Choroid plexus epithelial cell (primary cell): ENCODE results near the gene NCR2.

ENCODE experiments used
- DNase-seq: peaks from one replicate; pipeline ENCODE4 v3.0.0-alpha.2; 2010; ENCODE audit warnings: low read depth
- H3K4me3 ChIP-seq: 2 replicates; pipeline ENCODE4 v1.5.1; 2011; ENCODE audit warnings: low read depth, mild to moderate bottlenecking, control low read depth, low read length, moderate library complexity
- TF ChIP-seq, protein P1 (sequence below): conservative IDR thresholded peaks from 2 replicates; pipeline ENCODE4 v1.5.1; 2011; ENCODE audit warnings: low read depth, mild to moderate bottlenecking, control low read depth, inconsistent platforms, low read length, moderate library complexity

Gene NCR2

DNA sequence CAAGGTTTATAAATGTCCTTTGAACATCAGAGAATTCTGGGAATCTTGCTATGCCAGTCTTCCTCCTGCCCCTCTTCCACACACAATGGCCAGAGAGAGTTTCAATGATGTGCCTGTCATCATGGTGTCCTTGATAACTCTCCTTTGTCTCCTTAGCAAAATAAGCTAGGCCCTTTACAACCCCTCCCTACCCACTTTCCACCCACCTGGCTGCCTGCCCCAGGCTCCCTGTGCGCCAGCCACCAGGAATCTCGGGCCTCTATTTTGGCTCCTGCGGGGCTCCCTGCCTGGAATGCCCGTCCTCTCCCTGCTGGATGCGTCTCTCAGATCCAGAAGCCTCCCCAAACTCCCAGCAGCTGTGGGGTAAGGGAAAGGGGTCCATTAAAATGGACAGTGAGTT is 60.9 kb downstream of the NCR2 start:
- TF ChIP-seq, protein P1, sequence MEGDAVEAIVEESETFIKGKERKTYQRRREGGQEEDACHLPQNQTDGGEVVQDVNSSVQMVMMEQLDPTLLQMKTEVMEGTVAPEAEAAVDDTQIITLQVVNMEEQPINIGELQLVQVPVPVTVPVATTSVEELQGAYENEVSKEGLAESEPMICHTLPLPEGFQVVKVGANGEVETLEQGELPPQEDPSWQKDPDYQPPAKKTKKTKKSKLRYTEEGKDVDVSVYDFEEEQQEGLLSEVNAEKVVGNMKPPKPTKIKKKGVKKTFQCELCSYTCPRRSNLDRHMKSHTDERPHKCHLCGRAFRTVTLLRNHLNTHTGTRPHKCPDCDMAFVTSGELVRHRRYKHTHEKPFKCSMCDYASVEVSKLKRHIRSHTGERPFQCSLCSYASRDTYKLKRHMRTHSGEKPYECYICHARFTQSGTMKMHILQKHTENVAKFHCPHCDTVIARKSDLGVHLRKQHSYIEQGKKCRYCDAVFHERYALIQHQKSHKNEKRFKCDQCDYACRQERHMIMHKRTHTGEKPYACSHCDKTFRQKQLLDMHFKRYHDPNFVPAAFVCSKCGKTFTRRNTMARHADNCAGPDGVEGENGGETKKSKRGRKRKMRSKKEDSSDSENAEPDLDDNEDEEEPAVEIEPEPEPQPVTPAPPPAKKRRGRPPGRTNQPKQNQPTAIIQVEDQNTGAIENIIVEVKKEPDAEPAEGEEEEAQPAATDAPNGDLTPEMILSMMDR, result no peak
- H3K4me3 ChIP-seq, result no peak overlapping the region
- no peak for DNase-seq

DNA sequence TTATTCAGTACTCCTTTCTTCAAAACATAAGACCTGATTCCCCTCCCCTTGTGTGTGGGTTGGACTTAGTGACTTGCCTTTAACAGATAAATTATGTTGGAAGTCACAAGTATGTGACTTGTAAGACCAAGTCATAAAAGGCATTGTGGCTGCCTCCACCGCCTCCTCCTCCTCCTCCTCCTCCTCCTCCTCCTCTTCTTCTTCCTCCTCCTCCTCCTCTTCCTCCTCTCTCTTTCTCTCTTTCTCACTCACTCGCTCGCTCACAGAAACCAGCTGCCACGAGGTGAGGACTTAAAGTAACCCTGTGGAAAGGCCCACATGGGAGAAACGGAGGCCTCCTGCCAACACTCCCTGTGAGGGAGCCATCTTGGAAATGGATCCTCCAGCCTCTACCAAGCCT is 64.0 kb downstream of the NCR2 start:
- H3K4me3 ChIP-seq, result no peak overlapping the region
- DNase-seq, result no peak
- TF ChIP-seq, protein P1, result no peak
